HepG2 (cell line): ENCODE measurements around the gene VAV2. TPM values are rescaled to one million over a fixed set of nuclear protein-coding genes. Genes with fewer than 3 reads are reported as not detected.

Experiments used
- CCAR2 ChIP-seq: fragments of 200-400 bp; formaldehyde crosslinking; optimal IDR thresholded peaks from 2 replicates; pipeline ENCODE3; 2018; ENCODE audit warnings: low read depth, mild to moderate bottlenecking, low read length, moderate library complexity
- ETV5 ChIP-seq: IDR thresholded peaks from 2 replicates; pipeline ENCODE4 v1.6.1; 2018; ENCODE audit warnings: missing biosample characterization, missing genetic modification reagents, inconsistent platforms, borderline replicate concordance
- ETV6 ChIP-seq: sonication (generic); formaldehyde crosslinking; conservative IDR thresholded peaks from 2 replicates; pipeline ENCODE4 v1.4.0; 2020; ENCODE audit warnings: missing genetic modification reagents
- FOXM1 ChIP-seq: sonication (generic); formaldehyde crosslinking; IDR thresholded peaks from 2 replicates; pipeline ENCODE4 v1.5.0; 2020; ENCODE audit warnings: missing genetic modification reagents
- IRF9 ChIP-seq: sonication (generic); formaldehyde crosslinking; IDR thresholded peaks from 2 replicates; pipeline ENCODE4 v1.8.0; 2022; ENCODE audit warnings: missing genetic modification reagents, mild to moderate bottlenecking, borderline replicate concordance
- MED13 ChIP-seq: sonication (generic); formaldehyde crosslinking; IDR thresholded peaks from 2 replicates; pipeline ENCODE4 v1.5.0; 2020; ENCODE audit warnings: missing genetic modification reagents
- MTERF4 ChIP-seq: sonication (generic); formaldehyde crosslinking; IDR thresholded peaks from 2 replicates; pipeline ENCODE4 v1.8.0; 2023; ENCODE audit warnings: mild to moderate bottlenecking, missing genetic modification reagents
- RCOR2 ChIP-seq: IDR thresholded peaks from 2 replicates; pipeline ENCODE4 v1.6.1; 2016; ENCODE audit warnings: missing biosample characterization, missing genetic modification reagents
- SMARCC2 ChIP-seq: fragments of 450-650 bp; IDR thresholded peaks from 2 replicates; pipeline ENCODE4 v1.6.1; 2017; ENCODE audit warnings: antibody characterized with exemption, mild to moderate bottlenecking
- SNAPC2 ChIP-seq: sonication (generic); formaldehyde crosslinking; IDR thresholded peaks from 2 replicates; pipeline ENCODE4 v1.8.1; 2022; ENCODE audit warnings: mild to moderate bottlenecking, missing genetic modification reagents
- TOPORS ChIP-seq: sonication (generic); formaldehyde crosslinking; IDR thresholded peaks from 2 replicates; pipeline ENCODE4 v1.8.0; 2023; ENCODE audit warnings: mild to moderate bottlenecking, missing genetic modification reagents
- ZNF280D ChIP-seq: sonication (generic); formaldehyde crosslinking; IDR thresholded peaks from 2 replicates; pipeline ENCODE4 v1.5.1; 2020; ENCODE audit warnings: mild to moderate bottlenecking, missing genetic modification reagents
- ZNF296 ChIP-seq: sonication (generic); formaldehyde crosslinking; conservative IDR thresholded peaks from 2 replicates; pipeline ENCODE4 v1.5.0; 2020; ENCODE audit warnings: mild to moderate bottlenecking, missing genetic modification reagents
- ZNF496 ChIP-seq: sonication (generic); formaldehyde crosslinking; IDR thresholded peaks from 2 replicates; pipeline ENCODE4 v1.8.1; 2023; ENCODE audit warnings: mild to moderate bottlenecking, moderate library complexity, missing genetic modification reagents; ENCODE audit not compliant: insufficient replicate concordance
- ZNF660 ChIP-seq: sonication (generic); formaldehyde crosslinking; IDR thresholded peaks from 2 replicates; pipeline ENCODE4 v1.5.1; 2020; ENCODE audit warnings: mild to moderate bottlenecking, low read depth, missing genetic modification reagents, borderline replicate concordance
- ZNF780A ChIP-seq: sonication (generic); formaldehyde crosslinking; IDR thresholded peaks from 2 replicates; pipeline ENCODE4 v1.8.0; 2022; ENCODE audit warnings: mild to moderate bottlenecking, missing genetic modification reagents, moderate library complexity
- polyA plus RNA-seq, 8 experiments: library from polyadenylated mRNA; depleted of rRNA in 3 of 8; stranded (reverse) in 7 of 8; unstranded in 1 of 8; fragments of >200 nt; fragmentation: Illumina TruSeq in 4 of 8; extraction: Trizol in 4 of 8; gene quantifications; 2 replicates each; pipeline versions ENCODE4 v1.2.1 to v1.2.3, GENCODE V29; 2011 to 2016; ENCODE audit warnings: low read depth in 4 of 8, missing spikeins in 1 of 8, mixed read lengths in 1 of 8; ENCODE audit not compliant: insufficient read depth in 1 of 8
- total RNA-seq, 5 experiments: library from RNA; depleted of rRNA; stranded (reverse); fragments of >200 nt; fragmentation: Illumina TruSeq; extraction: Trizol; gene quantifications; 2 replicates each; pipeline ENCODE4 v1.2.3, GENCODE V29; 2016; ENCODE audit warnings: low read depth in 1 of 5
- TF ChIP-seq, protein P1 (sequence below): sonication (generic); formaldehyde crosslinking; IDR thresholded peaks from 2 replicates; pipeline ENCODE4 v1.5.0; 2020; ENCODE audit warnings: mild to moderate bottlenecking, low read depth, missing genetic modification reagents, borderline replicate concordance
- TF ChIP-seq, protein P2 (sequence below): fragments of 450-650 bp; IDR thresholded peaks from 2 replicates; pipeline ENCODE4 v1.6.1; 2017

The VAV2 gene
- total and polyA plus RNA-seq, 2 of the 13 experiments (the other 11 are each of a cell fraction or from before 2014, with no cell fraction given) = 22.5 to 22.9 TPM

- TF ChIP-seq ZNF280D (CRISPR knock-in tag) = no peak
- TF ChIP-seq ZNF496 (CRISPR knock-in tag) = no peak
- TF ChIP-seq ZNF660 (CRISPR knock-in tag) = no peak
- TF ChIP-seq TOPORS (CRISPR knock-in tag) = no peak
- TF ChIP-seq CCAR2 = no peak
- TF ChIP-seq, protein P1, sequence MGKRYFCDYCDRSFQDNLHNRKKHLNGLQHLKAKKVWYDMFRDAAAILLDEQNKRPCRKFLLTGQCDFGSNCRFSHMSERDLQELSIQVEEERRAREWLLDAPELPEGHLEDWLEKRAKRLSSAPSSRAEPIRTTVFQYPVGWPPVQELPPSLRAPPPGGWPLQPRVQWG = no peak
- TF ChIP-seq MTERF4 (CRISPR knock-in tag) = no peak
- no peak; the same call in 1 of the 2 replicates for TF ChIP-seq ZNF296
- no peak for TF ChIP-seq MED13
- TF ChIP-seq IRF9 (CRISPR knock-in tag) = no peak
- TF ChIP-seq SMARCC2 = no peak
- no peak; the same call in 1 of the 2 replicates for TF ChIP-seq ETV5
- no peak; the same call in 1 of the 2 replicates for TF ChIP-seq SNAPC2 (CRISPR knock-in tag)
- TF ChIP-seq FOXM1 = no peak
- TF ChIP-seq, protein P2, sequence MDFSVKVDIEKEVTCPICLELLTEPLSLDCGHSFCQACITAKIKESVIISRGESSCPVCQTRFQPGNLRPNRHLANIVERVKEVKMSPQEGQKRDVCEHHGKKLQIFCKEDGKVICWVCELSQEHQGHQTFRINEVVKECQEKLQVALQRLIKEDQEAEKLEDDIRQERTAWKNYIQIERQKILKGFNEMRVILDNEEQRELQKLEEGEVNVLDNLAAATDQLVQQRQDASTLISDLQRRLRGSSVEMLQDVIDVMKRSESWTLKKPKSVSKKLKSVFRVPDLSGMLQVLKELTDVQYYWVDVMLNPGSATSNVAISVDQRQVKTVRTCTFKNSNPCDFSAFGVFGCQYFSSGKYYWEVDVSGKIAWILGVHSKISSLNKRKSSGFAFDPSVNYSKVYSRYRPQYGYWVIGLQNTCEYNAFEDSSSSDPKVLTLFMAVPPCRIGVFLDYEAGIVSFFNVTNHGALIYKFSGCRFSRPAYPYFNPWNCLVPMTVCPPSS = no peak
- no peak for TF ChIP-seq ETV6 (CRISPR knock-in tag)
- no peak for TF ChIP-seq ZNF780A (CRISPR knock-in tag)
- TF ChIP-seq RCOR2 (CRISPR knock-in tag) = no peak
Measured at GRCh38 chr9:133990366-133991213, 1.5 kb downstream of the VAV2 start (continued).
